RCC 7860 (cell line): Measurements from ENCODE around the gene SF3B1.
"Not testable (repeated sequence)": the region's sequence is repeated elsewhere in the genome, so short reads cannot be mapped to it uniquely, and the experiment has no call there.

Experiments used
- DNase-seq: peaks from one replicate; pipeline ENCODE4 v3.0.0-alpha.2; 2015; ENCODE audit warnings: low spot score
- FAIRE-seq: peaks from 2 replicates; lab custom pipeline; 2012; peaks lifted over from hg19 to GRCh38; lab: Jason Lieb, UNC

Gene SF3B1

GRCh38 chr2:197348721-197349360, 86.0 kb downstream of the SF3B1 start:
- FAIRE-seq (no peak), DNase-seq (no peak)

GRCh38 chr2:197345846-197346370, 88.9 kb downstream of the SF3B1 start:
- DNase-seq (no peak), FAIRE-seq (no peak)

DNA sequence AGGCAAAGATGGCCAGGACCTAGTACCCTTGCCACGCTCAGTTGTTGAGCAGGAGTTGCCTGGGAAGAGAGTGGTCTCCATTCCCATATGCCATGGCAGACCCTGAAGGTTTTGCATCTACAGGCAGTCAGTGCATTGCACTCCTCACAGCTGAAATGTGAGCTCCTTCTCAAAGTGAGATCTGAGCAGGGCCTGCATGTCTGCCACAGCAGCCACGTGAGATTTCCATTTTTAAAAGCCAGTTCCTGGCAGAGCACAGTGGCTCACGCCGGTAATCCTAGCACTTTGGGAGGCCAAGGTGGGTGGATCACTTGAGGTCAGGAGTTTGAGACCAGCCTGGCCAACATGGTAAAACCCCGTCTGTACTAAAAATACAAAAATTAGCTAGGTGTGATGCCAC, 90.9 kb downstream of the SF3B1 start:
- not testable (repeated sequence) for DNase-seq, FAIRE-seq

- DNase-seq (no peak), FAIRE-seq (no peak)
Observed at GRCh38 chr2:197340591-197340990, 94.2 kb downstream of the SF3B1 start.
